ENCODE data around the gene NGDN. TPM values are rescaled to one million over a fixed set of nuclear protein-coding genes. Genes with fewer than 3 reads are reported as not detected.
A peak's percentile ranks its signal among the peaks of the same experiment; 100 is the strongest.

Gene NGDN
- total RNA-seq, 1 donor from 2014 or later = 37.7 TPM

GRCh38 chr14:23428686-23429495 is 40.6 kb upstream of the NGDN start:
- Mint-ChIP-seq H3K4me3 (ENCODE audit: unreplicated experiment) (no peak overlapping the region), H3K27me3 (ENCODE audit: unreplicated experiment) (peaks cover 12% of the 10 kb centered on the region), H3K27ac (ENCODE audit: unreplicated experiment) (no peak overlapping the region), H3K36me3 (ENCODE audit: low read depth, unreplicated experiment) (peaks cover 3% of the 10 kb centered on the region), H3K9me3 (ENCODE audit: unreplicated experiment) (no peaks in the 10 kb centered on the region), H3K4me1 (ENCODE audit: unreplicated experiment) (peaks cover 6% of the 10 kb centered on the region)
- DNase-seq (ENCODE audit: low spot score) = no peak
- TF ChIP-seq CTCF (IDR thresholded peaks at IDR 0.05; ENCODE audit: unreplicated experiment) = no peak

GRCh38 chr14:23430016-23430722 is 39.3 kb upstream of the NGDN start:
- no peaks in the 10 kb centered on the region for H3K9me3 Mint-ChIP-seq (ENCODE audit: unreplicated experiment)
- H3K4me1 Mint-ChIP-seq (ENCODE audit: unreplicated experiment) = peaks cover 7% of the 10 kb centered on the region
- no peak for DNase-seq (ENCODE audit: low spot score)
- no peak overlapping the region for H3K4me3 Mint-ChIP-seq (ENCODE audit: unreplicated experiment)
- peaks cover 3% of the 10 kb centered on the region for H3K36me3 Mint-ChIP-seq (ENCODE audit: low read depth, unreplicated experiment)
- H3K27me3 Mint-ChIP-seq (ENCODE audit: unreplicated experiment) = peaks cover 17% of the 10 kb centered on the region
- no peak overlapping the region for H3K27ac Mint-ChIP-seq (ENCODE audit: unreplicated experiment)
- no peak for TF ChIP-seq CTCF (IDR thresholded peaks at IDR 0.05; ENCODE audit: unreplicated experiment)

GRCh38 chr14:23430723-23431085 is 38.8 kb upstream of the NGDN start:
- H3K4me3 Mint-ChIP-seq (ENCODE audit: unreplicated experiment) = no peak overlapping the region
- peaks cover 11% of the 10 kb centered on the region for H3K4me1 Mint-ChIP-seq (ENCODE audit: unreplicated experiment)
- H3K9me3 Mint-ChIP-seq (ENCODE audit: unreplicated experiment) = no peaks in the 10 kb centered on the region
- peaks cover 3% of the 10 kb centered on the region for H3K36me3 Mint-ChIP-seq (ENCODE audit: low read depth, unreplicated experiment)
- peaks cover 17% of the 10 kb centered on the region for H3K27me3 Mint-ChIP-seq (ENCODE audit: unreplicated experiment)
- peak overlapping the region; percentile 6 for H3K27ac Mint-ChIP-seq (ENCODE audit: unreplicated experiment)
- no peak for DNase-seq (ENCODE audit: low spot score)
- TF ChIP-seq CTCF (IDR thresholded peaks at IDR 0.05; ENCODE audit: unreplicated experiment) = no peak

- peaks cover 18% of the 10 kb centered on the region for H3K4me1 Mint-ChIP-seq (ENCODE audit: unreplicated experiment)
- H3K4me3 Mint-ChIP-seq (ENCODE audit: unreplicated experiment) = no peak overlapping the region
- H3K36me3 Mint-ChIP-seq (ENCODE audit: low read depth, unreplicated experiment) = peaks cover 3% of the 10 kb centered on the region
- H3K27ac Mint-ChIP-seq (ENCODE audit: unreplicated experiment) = no peak overlapping the region
- H3K9me3 Mint-ChIP-seq (ENCODE audit: unreplicated experiment) = no peaks in the 10 kb centered on the region
- no peak for TF ChIP-seq CTCF (IDR thresholded peaks at IDR 0.05; ENCODE audit: unreplicated experiment)
- DNase-seq (ENCODE audit: low spot score) = no peak
- peaks cover 17% of the 10 kb centered on the region for H3K27me3 Mint-ChIP-seq (ENCODE audit: unreplicated experiment)
Observed at GRCh38 chr14:23431486-23431885, 38.0 kb upstream of the NGDN start.

Data from endothelial cell (in vitro differentiated cells).